ENCODE results near the gene TEKT5.

- TF ChIP-seq CTCF (IDR thresholded peaks at IDR 0.05) (no peak), POLR2A (IDR thresholded peaks at IDR 0.05) (no peak), POLR2AphosphoS5 (IDR thresholded peaks at IDR 0.05) (no peak)
Observed at GRCh38 chr16:10641555-10641952, 53.2 kb downstream of the TEKT5 start.
